Activated T-helper 2 cell treated with anti-CD3 and anti-CD28 coated beads, Interferon-gamma antibody, Interleukin-2, Interleukin-4, amounts not matched to agents 10 μg/mL and 5 μg/mL and 100 μg/mL, durations not matched to agents 14 hours and 24 hours and 36 hours (primary cell): ENCODE data around the gene MOCOS. TPM values are rescaled to one million over a fixed set of nuclear protein-coding genes. Genes with fewer than 3 reads are reported as not detected.

Source experiments
- DNase-seq: peaks from one replicate; pipeline ENCODE4 v3.0.0; 2021; ENCODE audit warnings: low spot score
- H3K27ac Mint-ChIP-seq: one replicate; pipeline ENCODE4 v1.8.0; 2021; ENCODE audit warnings: mixed read lengths
- H3K27me3 Mint-ChIP-seq: one replicate; pipeline ENCODE4 v1.8.0; 2021; ENCODE audit warnings: low read depth, mixed read lengths
- H3K36me3 Mint-ChIP-seq: one replicate; pipeline ENCODE4 v1.8.0; 2021; ENCODE audit warnings: low read depth, mixed read lengths
- H3K4me1 Mint-ChIP-seq: one replicate; pipeline ENCODE4 v1.8.0; 2021; ENCODE audit warnings: low read depth, mixed read lengths
- H3K4me3 Mint-ChIP-seq: one replicate; pipeline ENCODE4 v1.8.0; 2021; ENCODE audit warnings: low read depth, mild to moderate bottlenecking, moderate library complexity, mixed read lengths
- H3K9me3 Mint-ChIP-seq: one replicate; pipeline ENCODE4 v1.8.0; 2021; ENCODE audit warnings: mixed read lengths
- intact Hi-C: fragments of 100-400 bp; cut with micrococcal nuclease; formaldehyde crosslinking; loops from one replicate; pipeline ENCODE4 v1.15.1; 2023
- total RNA-seq: library from RNA; stranded (reverse); gene quantifications from 2 replicates; pipeline ENCODE4 v1.2.3, GENCODE V29; 2022

MOCOS gene
- total RNA-seq, 1 donor from 2014 or later: 0.16 TPM

- Mint-ChIP-seq H3K27me3 (peaks cover 22% of the 10 kb centered on the region), H3K36me3 (no peaks in the 10 kb centered on the region), H3K4me3 (no peak overlapping the region), H3K9me3 (no peaks in the 10 kb centered on the region), H3K4me1 (no peaks in the 10 kb centered on the region), H3K27ac (no peak overlapping the region)
- no peak for DNase-seq
- intact Hi-C loops: no loop called here
These were observed 108.6 kb downstream of the MOCOS start for GRCh38 chr18:36295880-36296301.

- H3K4me1 Mint-ChIP-seq: no peaks in the 10 kb centered on the region
- H3K27ac Mint-ChIP-seq: no peak overlapping the region
- no peaks in the 10 kb centered on the region for H3K9me3 Mint-ChIP-seq
- DNase-seq: no peak
- H3K36me3 Mint-ChIP-seq: no peaks in the 10 kb centered on the region
- no peak overlapping the region for H3K4me3 Mint-ChIP-seq
- intact Hi-C loops: no loop called here
- H3K27me3 Mint-ChIP-seq: peaks cover 20% of the 10 kb centered on the region
These were observed 109.5 kb downstream of the MOCOS start for GRCh38 chr18:36296650-36297416.

GRCh38 chr18:36297417-36298125, 110.3 kb downstream of the MOCOS start, which contains the start of gene FHOD3:
Gene FHOD3, plus strand, starts transcription at chr18:36297713. Its CDS starts 123 bp downstream, at chr18:36297836.
- H3K4me1 Mint-ChIP-seq: no peaks in the 10 kb centered on the region
- H3K27me3 Mint-ChIP-seq: peaks cover 21% of the 10 kb centered on the region
- intact Hi-C loops: no loop called here
- H3K27ac Mint-ChIP-seq: no peak within 1 kb of the TSS
- no peak for DNase-seq
- H3K9me3 Mint-ChIP-seq: no peaks in the 10 kb centered on the region
- H3K36me3 Mint-ChIP-seq: no peaks in the 10 kb centered on the region
- H3K4me3 Mint-ChIP-seq: no peak within 1 kb of the TSS

GRCh38 chr18:36298126-36298741, 110.9 kb downstream of the MOCOS start:
- no peak for DNase-seq
- no peaks in the 10 kb centered on the region for H3K4me1 Mint-ChIP-seq
- intact Hi-C loops: no loop called here

GRCh38 chr18:36299015-36299414, 111.7 kb downstream of the MOCOS start:
- intact Hi-C loops: no loop called here
- no peak overlapping the region for H3K27ac Mint-ChIP-seq
- H3K9me3 Mint-ChIP-seq: no peaks in the 10 kb centered on the region
- H3K4me1 Mint-ChIP-seq: no peaks in the 10 kb centered on the region
- no peak overlapping the region for H3K4me3 Mint-ChIP-seq
- H3K36me3 Mint-ChIP-seq: no peaks in the 10 kb centered on the region
- H3K27me3 Mint-ChIP-seq: peaks cover 32% of the 10 kb centered on the region
- DNase-seq: no peak

More at GRCh38 chr18:36298126-36298741, 110.9 kb downstream of the MOCOS start:
- Mint-ChIP-seq H3K27ac (no peak overlapping the region), H3K9me3 (no peaks in the 10 kb centered on the region), H3K4me3 (no peak overlapping the region), H3K36me3 (no peaks in the 10 kb centered on the region), H3K27me3 (peaks cover 26% of the 10 kb centered on the region)

GRCh38 chr18:36300211-36300610, 112.9 kb downstream of the MOCOS start:
- H3K27ac Mint-ChIP-seq: no peak overlapping the region
- no peaks in the 10 kb centered on the region for H3K36me3 Mint-ChIP-seq
- H3K27me3 Mint-ChIP-seq: peaks cover 36% of the 10 kb centered on the region
- intact Hi-C loops: no loop called here
- DNase-seq: no peak
- H3K4me3 Mint-ChIP-seq: no peak overlapping the region
- H3K9me3 Mint-ChIP-seq: no peaks in the 10 kb centered on the region
- H3K4me1 Mint-ChIP-seq: no peaks in the 10 kb centered on the region

GRCh38 chr18:36301884-36302283, 114.6 kb downstream of the MOCOS start:
- Mint-ChIP-seq H3K27me3 (peaks cover 45% of the 10 kb centered on the region), H3K4me3 (no peak overlapping the region), H3K27ac (no peak overlapping the region), H3K9me3 (no peaks in the 10 kb centered on the region), H3K36me3 (no peaks in the 10 kb centered on the region), H3K4me1 (no peaks in the 10 kb centered on the region)
- intact Hi-C loops: no loop called here
- DNase-seq: no peak

GRCh38 chr18:36302676-36303075, 115.4 kb downstream of the MOCOS start:
- H3K9me3 Mint-ChIP-seq: no peaks in the 10 kb centered on the region
- H3K36me3 Mint-ChIP-seq: no peaks in the 10 kb centered on the region
- intact Hi-C loops: no loop called here
- H3K27me3 Mint-ChIP-seq: peaks cover 45% of the 10 kb centered on the region
- no peak for DNase-seq
- no peak overlapping the region for H3K4me3 Mint-ChIP-seq
- no peak overlapping the region for H3K27ac Mint-ChIP-seq
- H3K4me1 Mint-ChIP-seq: no peaks in the 10 kb centered on the region

- no peaks in the 10 kb centered on the region for H3K36me3 Mint-ChIP-seq
- DNase-seq: no peak
- no peaks in the 10 kb centered on the region for H3K9me3 Mint-ChIP-seq
- H3K4me3 Mint-ChIP-seq: no peak overlapping the region
- H3K27ac Mint-ChIP-seq: no peak overlapping the region
- intact Hi-C loops: no loop called here
- H3K4me1 Mint-ChIP-seq: no peaks in the 10 kb centered on the region
- H3K27me3 Mint-ChIP-seq: peaks cover 45% of the 10 kb centered on the region
These were observed 116.0 kb downstream of the MOCOS start for GRCh38 chr18:36303211-36303844.

- no peak overlapping the region for H3K27ac Mint-ChIP-seq
- no peak for DNase-seq
- H3K4me1 Mint-ChIP-seq: no peaks in the 10 kb centered on the region
- H3K9me3 Mint-ChIP-seq: no peaks in the 10 kb centered on the region
- intact Hi-C loops: no loop called here
- peaks cover 34% of the 10 kb centered on the region for H3K27me3 Mint-ChIP-seq
- H3K36me3 Mint-ChIP-seq: no peaks in the 10 kb centered on the region
- no peak overlapping the region for H3K4me3 Mint-ChIP-seq
These were observed 117.4 kb downstream of the MOCOS start for GRCh38 chr18:36304723-36305122.

- intact Hi-C loops: no loop called here
- H3K4me1 Mint-ChIP-seq: no peaks in the 10 kb centered on the region
- DNase-seq: no peak
- no peak overlapping the region for H3K27ac Mint-ChIP-seq
- no peaks in the 10 kb centered on the region for H3K9me3 Mint-ChIP-seq
- H3K4me3 Mint-ChIP-seq: no peak overlapping the region
- peaks cover 31% of the 10 kb centered on the region for H3K27me3 Mint-ChIP-seq
- H3K36me3 Mint-ChIP-seq: no peaks in the 10 kb centered on the region
These were observed 118.1 kb downstream of the MOCOS start for GRCh38 chr18:36305375-36305774.

- no peak for DNase-seq
- Mint-ChIP-seq H3K4me1 (no peaks in the 10 kb centered on the region), H3K27ac (no peak overlapping the region), H3K36me3 (no peaks in the 10 kb centered on the region), H3K9me3 (no peaks in the 10 kb centered on the region), H3K4me3 (no peak overlapping the region), H3K27me3 (peaks cover 24% of the 10 kb centered on the region)
- intact Hi-C loops: no loop called here
These were observed 120.2 kb downstream of the MOCOS start for GRCh38 chr18:36307513-36307912.
